HG02840 (cell line): ENCODE measurements around the gene SLCO4A1.

ENCODE experiments used
- ATAC-seq: cut with Tn5 transposase; IDR thresholded peaks from one replicate; pipeline ENCODE4 v1.9.1; 2021; ENCODE audit warnings: mild to moderate bottlenecking, moderate library complexity, moderate number of reproducible peaks; ENCODE audit not compliant: unreplicated experiment, low FRiP score

The SLCO4A1 gene

GRCh38 chr20:62696989-62697388, 54.7 kb downstream of the SLCO4A1 start:
- ATAC-seq, result no peak

GRCh38 chr20:62697468-62697912, 55.2 kb downstream of the SLCO4A1 start:
- no peak for ATAC-seq

GRCh38 chr20:62698231-62698630, 55.9 kb downstream of the SLCO4A1 start:
- ATAC-seq, result no peak

- no peak for ATAC-seq
Observed at GRCh38 chr20:62699296-62699695, 57.0 kb downstream of the SLCO4A1 start.

GRCh38 chr20:62699741-62700140, 57.4 kb downstream of the SLCO4A1 start:
- ATAC-seq, result no peak

GRCh38 chr20:62700261-62700930, 58.1 kb downstream of the SLCO4A1 start:
- ATAC-seq, result no peak

- no peak for ATAC-seq
Observed at GRCh38 chr20:62701161-62702012, 59.1 kb downstream of the SLCO4A1 start.

GRCh38 chr20:62702013-62702300, 59.7 kb downstream of the SLCO4A1 start:
- ATAC-seq, result no peak

GRCh38 chr20:62702895-62703852, 60.9 kb downstream of the SLCO4A1 start:
- ATAC-seq, result no peak

- ATAC-seq, result no peak
Observed at GRCh38 chr20:62703853-62704228, 61.5 kb downstream of the SLCO4A1 start.

GRCh38 chr20:62704341-62704948, 62.1 kb downstream of the SLCO4A1 start:
- ATAC-seq, result no peak

- no peak for ATAC-seq
Observed at GRCh38 chr20:62705627-62706026, 63.3 kb downstream of the SLCO4A1 start.

- ATAC-seq, result no peak
Observed at GRCh38 chr20:62706344-62706743, 64.0 kb downstream of the SLCO4A1 start.

GRCh38 chr20:62706857-62707256, 64.6 kb downstream of the SLCO4A1 start:
- ATAC-seq, result no peak

GRCh38 chr20:62707276-62707920, 65.1 kb downstream of the SLCO4A1 start:
- no peak for ATAC-seq

- no peak for ATAC-seq
Observed at GRCh38 chr20:62707921-62708521, 65.7 kb downstream of the SLCO4A1 start.

- no peak for ATAC-seq
Observed at GRCh38 chr20:62708591-62709536, 66.6 kb downstream of the SLCO4A1 start, which contains the start of gene NTSR1. TSS of gene NTSR1 (plus strand) at chr20:62708836. CDS start at chr20:62709208, 372 bp downstream.

GRCh38 chr20:62709537-62709905, 67.2 kb downstream of the SLCO4A1 start:
- no peak for ATAC-seq
